Measurements from ENCODE around the gene GSTM5.
"Not testable (repeated sequence)": the region's sequence is repeated elsewhere in the genome, so short reads cannot be mapped to it uniquely, and the experiment has no call there.

Gene GSTM5

DNA sequence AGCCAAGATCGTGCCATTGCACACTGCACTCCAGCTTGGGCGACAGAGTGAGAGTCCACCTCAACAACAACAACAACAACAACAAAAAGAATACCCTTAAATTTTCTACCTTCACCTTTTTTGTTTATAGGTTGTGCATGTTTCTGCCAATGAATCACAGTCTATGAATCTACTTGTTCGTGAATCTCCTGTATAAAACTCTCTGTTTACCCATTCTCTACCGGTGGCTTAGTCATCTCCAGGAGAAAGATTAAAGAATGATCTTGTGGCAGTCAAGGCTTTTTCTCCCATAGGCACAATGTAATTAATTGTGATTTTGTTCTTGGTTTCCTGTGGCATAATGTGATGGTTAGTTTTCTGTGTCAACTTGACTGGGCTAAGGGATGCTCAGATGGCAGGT is 14.2 kb upstream of the GSTM5 start:
- not testable (repeated sequence) for FAIRE-seq

DNA sequence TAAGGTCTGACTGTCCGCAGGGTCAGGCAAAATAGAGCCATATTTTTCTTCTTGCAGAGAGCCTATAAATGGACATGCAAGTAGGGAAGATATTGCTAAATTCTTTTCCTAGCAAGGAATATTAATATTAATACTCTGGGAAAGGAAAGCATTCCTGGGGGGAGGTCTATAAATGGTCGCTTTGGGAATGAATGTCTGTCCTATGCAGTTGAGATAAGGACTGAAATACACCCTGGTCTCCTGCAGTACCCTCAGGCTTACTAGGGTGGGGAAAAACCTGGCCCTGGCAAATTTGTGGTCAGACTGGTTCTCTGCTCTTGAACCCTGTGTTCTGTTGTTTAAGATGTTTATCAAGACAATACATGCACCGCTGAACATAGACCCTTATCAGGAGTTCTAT is 9.1 kb upstream of the GSTM5 start:
- not testable (repeated sequence) for FAIRE-seq

DNA sequence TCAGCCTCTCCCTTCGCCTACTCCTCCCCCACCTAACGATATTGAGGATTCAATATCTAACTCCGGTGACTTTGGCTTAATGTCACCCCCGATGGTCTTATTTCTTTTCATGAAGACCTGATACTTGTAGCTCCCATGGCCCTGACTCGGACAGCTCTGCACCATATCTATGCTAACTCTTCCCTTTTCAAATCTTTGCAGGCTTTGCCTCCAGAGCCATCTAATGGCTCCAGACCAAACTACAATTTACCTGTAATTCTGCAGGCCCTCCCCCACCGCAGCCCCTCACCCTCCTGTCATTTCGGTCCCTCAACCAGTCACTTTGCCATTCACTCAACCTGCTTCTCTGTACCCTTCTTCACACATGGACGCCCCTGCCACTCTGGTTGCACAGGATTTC is 7.9 kb upstream of the GSTM5 start:
- FAIRE-seq = no peak

DNA sequence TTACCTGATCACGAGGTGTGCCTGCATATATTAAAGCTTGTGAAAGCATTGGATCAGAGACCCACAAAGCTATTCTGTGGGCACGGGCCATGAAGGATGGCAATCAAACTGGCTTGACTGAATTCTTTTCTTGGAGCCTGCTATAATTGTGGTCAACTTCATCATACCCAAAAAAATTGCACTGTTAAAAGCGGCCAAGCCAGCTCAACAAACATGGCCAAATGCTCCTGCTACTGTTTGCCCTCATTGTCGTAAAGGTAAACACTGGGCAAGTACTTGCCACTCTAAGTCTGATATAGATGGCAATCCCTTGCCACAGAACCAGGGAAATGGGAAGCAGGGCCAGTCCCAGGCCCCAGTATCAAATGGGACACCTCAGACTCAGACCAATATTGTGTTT is 6.6 kb upstream of the GSTM5 start:
- FAIRE-seq = no peak

DNA sequence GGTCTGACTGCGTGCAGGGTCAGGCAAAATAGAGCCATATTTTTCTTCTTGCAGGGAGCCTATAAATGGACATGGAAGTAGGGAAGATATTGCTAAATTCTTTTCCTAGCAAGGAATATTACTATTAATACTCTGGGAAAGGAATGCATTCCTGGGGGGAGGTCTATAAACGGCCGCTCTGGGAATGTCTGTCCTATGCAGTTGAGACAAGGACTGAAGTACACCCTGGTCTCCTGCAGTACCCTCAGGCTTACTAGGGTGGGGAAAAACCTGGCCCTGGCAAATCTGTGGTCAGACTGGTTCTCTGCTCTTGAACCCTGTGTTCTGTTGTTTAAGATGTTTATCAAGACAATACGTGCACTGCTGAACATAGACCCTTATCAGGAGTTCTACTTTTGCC is 3.1 kb upstream of the GSTM5 start:
- not testable (repeated sequence) for FAIRE-seq

DNA sequence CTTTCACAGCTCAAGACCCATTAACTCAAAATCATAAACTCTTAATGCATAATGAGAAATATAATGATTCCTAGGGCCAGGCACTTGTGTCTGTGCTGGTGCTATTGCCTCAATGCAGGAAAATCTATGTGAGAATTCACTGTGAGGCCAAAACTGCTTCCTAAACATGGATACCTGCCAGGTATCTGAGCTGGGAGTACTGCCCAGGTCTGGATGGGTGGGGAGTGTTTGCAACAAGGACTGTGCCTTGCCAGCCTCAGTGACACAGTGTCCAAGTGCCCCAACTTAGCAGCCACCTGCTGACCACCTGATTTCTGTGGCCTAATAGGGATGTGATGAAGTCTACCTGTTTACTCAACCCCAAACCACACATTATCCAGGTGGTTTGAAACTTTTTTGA is 2.2 kb upstream of the GSTM5 start:
- FAIRE-seq = not testable (repeated sequence)

DNA sequence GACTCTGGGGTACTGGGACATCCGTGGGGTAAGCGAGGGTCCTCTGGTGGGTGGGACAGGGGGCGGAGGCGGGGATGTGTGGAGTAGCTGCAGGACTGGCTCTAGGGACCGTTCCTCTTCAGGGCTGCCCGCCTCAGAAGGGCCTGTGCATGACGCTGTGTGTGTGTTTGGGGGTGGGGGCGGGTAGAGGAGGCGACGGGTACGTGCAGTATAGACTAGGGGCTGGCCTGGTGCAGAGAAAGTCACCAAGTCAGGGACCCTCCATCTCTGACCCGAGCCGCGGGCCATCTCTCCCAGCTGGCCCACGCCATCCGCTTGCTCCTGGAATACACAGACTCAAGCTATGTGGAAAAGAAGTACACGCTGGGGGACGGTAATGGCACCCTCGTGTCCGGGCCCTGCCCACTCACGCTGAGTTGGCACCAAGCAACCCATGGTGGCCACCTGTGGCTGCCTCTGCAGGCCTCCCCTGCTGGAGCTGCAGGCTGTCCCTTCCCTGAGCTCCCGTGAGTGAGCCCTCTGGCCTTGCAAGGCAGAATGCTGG is 342 bp downstream of the GSTM5 start:
- no peak for FAIRE-seq

DNA sequence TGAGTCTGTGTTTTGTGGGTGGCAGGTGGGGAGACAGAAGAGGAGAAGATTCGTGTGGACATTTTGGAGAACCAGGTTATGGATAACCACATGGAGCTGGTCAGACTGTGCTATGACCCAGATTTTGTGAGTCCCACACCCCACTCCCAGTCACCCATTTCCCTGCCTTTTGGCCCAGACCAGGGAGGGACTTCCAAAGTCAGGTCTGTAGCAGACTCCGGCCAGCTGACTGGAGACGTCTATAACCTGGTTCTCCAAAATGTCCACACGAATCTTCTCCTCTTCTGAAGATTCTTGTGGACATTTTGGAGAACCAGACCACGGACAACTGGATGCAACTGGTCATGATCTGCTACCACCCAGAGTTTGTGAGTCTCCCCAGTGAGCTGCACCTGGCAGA is 1.6 kb downstream of the GSTM5 start:
- no peak for FAIRE-seq

DNA sequence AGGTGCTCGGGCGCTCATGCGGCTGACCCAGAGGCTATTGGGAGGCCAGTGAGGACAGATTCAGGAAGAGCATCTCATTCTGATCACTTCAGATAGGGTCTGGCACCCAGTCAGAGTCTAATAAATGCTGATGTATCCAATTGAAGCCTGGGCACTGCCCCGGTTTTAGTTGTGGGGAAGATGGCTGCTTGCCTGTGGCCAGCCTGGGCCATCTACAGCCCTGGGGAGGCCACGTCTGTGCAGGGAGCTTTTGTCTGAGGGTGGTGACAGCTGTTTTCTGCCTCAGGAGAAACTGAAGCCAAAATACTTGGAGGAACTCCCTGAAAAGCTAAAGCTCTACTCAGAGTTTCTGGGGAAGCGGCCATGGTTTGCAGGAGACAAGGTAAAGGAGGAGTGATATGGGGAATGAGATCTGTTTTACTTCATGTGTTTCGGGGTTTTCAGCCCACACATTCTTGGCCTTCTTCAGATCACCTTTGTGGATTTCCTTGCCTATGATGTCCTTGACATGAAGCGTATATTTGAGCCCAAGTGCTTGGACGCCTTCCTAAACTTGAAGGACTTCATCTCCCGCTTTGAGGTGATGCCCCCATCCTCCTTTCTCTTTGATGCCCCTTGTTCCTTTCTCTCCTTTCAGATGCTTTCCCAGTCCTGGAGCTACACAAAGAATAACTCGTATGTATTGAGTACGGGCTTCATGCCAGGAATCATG is 2.8 kb downstream of the GSTM5 start:
- FAIRE-seq = no peak

DNA sequence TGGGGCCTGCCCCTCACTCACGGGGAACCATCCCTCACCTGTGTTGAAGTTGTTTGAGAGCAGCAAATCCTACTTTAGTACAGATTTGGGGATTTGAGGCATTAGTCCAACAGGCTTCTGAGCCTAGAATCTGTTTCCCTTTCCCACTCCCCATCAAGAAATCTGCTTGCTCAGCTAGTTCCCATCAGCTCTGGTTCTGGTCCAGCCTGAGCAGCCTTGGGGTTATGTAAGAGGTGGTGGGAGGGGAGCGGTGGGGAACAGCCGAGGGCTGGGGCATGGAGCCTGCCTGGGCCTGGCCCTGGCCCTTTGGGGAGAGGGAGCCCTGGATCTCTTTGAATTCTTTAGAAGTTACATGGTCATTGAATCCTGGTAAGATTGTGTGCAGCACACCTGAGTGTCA is 4.1 kb downstream of the GSTM5 start:
- FAIRE-seq = no peak

DNA sequence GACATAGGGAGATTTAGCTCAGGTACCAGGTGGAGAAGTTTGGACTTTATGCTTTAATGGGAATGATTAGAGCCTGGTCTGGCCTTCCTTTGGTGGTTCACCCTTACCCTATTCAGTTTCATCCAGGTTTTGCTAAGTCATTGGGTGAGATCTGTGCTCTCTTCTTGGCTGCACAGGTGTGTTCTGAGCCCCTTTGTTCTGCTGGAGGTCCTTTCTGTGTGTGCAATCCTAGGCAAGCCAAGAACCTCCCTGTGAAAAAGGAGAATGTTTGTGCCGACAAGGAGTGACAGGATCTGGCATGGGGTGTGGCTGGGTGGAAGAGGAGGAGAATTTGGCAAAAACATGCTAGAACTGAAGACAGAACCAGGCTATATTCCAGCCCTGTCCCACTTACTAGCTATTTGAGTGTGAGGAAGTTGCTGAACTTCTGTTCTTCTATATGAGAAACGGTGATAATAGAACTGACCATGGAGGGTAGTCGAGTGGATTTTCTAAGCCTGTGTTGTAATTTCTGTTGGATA is 4.6 kb downstream of the GSTM5 start:
- no peak for FAIRE-seq

DNA sequence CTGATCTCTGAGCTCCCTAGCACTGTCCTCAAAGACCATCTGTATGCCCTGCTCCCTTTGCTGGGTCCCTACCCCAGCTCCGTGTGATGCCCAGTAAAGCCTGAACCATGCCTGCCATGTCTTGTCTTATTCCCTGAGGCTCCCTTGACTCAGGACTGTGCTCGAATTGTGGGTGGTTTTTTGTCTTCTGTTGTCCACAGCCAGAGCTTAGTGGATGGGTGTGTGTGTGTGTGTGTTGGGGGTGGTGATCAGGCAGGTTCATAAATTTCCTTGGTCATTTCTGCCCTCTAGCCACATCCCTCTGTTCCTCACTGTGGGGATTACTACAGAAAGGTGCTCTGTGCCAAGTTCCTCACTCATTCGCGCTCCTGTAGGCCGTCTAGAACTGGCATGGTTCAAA is 5.7 kb downstream of the GSTM5 start:
- no peak for FAIRE-seq

DNA sequence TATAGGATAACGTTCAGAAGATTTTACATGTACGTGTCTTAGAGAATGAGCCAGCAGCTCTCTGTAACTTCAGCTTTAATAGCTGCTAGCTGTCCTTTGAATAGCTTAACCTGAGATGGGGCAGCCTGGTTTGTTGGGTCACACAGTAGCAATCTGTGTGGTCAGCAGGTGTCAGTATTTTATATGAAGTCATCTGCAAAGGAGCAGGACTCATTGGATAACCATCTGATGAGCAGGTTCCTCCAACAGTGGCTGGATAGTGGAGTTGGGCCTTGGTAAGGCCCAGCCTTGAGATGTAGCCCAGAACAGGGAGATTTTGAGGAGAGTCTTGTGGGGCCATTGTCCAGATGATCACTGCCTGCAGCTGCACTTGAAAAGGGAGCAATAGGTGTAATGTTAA is 6.4 kb downstream of the GSTM5 start:
- no peak for FAIRE-seq

DNA sequence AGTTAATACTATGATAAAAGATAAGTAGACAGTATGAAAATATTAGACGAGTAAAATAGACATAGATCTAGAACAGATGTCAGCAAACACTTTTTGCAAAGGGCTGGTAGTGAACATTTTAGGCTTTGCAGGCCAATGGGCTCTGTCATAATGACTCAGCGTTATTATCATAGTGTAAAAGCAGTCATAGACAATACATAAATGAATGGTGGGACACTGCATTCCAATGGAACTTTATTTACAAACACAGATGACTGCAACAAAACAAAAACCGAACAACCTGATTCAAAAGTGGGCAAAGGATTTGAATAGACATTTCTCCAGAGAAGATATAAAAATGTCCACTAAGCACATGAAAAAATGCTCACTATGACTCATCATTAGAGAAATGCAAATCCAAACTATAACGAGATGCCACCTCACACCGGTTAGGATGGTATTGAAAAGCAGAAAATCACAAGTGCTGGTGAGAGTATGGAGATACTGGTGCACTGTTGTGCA is 7.3 kb downstream of the GSTM5 start:
- no peak for FAIRE-seq

DNA sequence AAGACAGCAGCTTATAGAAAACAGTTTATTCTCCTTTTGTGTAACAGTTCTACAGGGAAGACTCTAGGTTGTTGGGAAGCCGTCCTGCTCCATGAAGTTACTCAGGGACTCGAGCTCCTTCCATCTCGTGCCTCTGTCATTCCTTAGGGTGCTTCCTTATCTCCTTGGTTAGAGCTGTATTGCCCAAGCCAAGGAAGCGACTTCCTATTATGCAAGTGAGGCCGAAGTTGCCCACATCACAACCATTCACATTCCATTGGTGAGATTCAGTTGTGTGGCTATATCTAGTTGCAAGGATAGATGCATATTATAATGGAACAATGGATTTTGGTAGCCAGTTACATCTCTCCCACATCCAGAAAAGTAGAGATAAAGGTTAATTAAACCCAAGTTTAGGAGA is 9.0 kb downstream of the GSTM5 start:
- no peak for FAIRE-seq

DNA sequence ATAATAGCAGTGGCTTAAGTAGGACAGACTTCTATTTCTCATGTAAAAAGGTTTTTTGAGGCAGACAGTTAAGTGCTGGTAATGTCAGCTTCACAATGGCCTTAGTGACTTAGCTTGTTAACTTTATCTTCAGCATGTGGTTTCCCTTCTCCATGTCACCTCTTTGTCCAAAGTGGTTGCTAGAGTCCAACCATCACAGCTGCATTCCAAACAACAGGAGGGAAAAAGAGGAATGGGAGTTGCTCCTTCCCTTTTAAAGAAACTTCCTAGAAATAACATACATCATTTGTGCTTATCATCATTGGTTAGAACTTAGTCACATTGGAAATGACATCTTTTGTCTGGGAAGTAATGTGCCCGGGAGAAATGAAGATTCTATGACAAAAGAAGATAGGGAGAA is 9.9 kb downstream of the GSTM5 start:
- no peak for FAIRE-seq

DNA sequence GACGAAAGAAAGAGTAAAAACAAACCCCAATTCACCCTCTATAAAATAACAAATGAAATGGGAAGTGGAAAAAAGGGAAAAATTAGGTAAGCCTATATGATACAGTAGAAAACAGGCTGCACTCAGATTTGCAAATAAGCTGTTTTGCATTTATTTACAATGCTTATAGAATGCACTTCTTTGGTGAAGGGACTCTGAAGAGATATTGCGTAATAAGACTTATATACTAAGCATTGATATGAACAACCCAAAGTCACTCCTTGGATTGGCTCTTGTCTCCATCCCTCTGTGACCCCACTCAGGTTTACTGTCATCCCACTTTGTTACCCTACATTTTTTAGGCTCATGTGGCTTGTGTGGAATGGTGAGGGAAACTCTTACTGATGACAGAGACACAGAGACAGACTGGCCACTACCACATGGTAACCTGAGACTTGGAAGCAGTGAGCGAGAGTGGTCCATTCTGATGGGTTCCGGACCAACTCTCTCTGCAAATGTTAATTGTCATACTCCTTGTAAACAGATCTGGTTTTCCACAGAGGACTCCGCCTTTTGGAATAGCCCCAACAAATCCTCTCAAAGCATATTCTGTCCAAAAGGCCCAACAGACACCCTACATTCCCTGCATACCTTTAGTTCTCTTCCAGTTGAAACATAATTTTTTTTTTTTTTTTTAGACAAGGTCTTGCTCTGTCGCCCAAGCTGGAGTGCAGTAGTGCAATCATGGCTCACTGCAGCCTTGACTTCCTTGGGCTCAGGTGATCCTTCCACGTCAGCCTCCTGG is 11.0 kb downstream of the GSTM5 start:
- FAIRE-seq = no peak

DNA sequence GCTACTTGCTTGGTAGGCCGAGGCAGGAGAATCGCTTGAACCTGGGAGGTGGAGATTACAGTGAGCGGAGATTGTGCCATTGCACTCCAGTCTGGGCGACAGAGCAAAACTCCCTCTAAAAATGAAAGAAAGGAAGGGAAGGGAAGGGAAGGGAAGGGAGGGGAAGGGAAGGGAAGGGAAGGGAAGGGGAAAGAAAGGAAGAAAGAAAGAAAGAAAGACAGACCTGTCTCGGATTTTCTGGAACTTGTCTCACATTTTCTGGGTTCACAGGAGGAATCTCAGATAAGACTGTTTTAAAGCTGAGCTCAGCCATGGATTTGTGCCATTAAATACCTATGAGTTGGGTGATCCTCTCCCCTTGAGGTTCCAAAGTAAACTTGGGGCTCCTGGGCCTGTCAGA is 12.9 kb downstream of the GSTM5 start:
- no peak for FAIRE-seq

DNA sequence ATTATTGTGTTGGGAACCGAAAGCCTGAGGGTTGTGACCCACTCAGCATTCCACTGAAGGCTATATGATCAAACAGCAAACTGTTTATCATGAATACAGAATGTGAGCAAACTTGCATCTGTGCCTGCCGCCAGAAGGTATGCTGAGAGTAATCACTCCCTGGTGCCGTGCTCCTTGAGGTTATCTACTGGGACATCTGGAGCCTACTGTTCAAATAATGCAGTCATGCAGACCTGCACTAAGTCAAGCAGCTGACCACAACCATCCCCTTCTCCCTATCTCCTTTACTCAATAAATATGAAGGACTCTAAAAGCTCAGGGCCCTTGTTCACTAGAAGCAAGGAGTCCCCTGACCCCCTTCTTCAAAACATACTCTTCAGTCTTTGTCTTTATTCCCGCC is 13.5 kb downstream of the GSTM5 start:
- no peak for FAIRE-seq

DNA sequence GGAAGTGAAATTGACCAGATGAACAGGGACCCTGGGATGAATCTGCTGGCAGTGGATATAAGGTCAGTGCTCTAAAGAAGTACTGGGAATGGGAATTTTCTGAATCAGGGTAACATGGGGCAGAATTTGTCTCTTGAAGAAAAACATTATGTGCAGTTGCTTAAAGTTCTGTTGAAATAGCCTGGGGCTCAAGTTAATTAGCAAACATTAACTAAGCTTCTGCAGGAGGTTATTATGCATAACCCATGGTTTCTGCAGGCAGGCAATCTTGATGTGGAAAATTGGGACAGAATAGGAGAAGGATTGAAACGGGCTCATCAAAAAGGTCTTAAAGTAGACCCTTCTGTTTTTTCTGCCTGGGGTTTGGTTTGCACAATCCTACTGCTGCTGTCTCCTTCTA is 14.0 kb downstream of the GSTM5 start:
- FAIRE-seq = no peak

DNA sequence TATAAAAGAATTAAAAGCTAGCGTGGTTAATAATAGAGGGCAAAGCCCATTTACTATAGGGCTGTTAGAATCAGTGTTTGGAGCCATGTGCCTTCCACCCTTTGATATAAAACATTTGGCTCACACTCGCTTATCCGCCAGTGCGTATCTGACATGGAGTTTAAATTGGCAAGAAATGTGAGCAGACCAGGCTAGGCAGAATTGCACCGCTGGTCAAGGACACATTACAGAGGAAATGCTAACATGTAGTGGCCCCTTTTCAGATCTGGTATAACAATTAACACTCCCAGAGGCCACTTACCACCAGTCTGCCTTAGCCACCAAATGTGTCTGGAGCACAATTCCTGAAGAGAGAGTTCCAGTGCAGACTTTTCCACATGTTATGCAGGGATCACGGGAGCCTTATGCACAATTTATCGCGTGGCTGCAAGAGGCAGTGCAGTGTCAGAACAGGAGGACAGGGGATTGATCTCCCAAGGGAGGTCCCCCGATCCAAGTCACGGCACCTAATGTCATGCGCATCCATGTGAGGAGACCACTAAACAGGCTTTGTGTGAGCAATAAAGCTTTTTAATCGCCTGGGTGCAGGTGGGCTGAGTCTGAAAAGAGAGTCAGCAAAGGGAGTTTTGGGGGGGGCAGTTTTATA is 14.8 kb downstream of the GSTM5 start:
- FAIRE-seq = no peak

DNA sequence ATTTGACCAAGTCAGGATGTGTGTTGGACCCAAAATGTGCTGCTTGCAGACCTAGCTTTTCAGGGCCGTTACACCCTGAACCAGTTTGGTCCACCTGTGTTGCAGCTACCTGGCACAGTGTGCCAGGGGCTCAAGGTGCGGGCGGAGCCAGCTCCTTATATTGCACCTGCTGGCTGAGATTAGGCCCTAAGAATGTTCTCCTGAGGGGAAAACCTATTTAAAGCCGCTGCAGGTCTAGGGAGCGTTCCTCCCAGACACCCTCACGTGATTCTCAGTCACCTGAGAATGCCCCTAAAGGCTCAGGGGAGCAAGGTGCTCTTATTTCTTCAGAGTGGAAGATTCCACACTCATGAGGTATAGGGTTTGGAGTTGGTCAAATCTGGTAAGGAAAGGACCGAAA is 16.8 kb downstream of the GSTM5 start:
- no peak for FAIRE-seq

DNA sequence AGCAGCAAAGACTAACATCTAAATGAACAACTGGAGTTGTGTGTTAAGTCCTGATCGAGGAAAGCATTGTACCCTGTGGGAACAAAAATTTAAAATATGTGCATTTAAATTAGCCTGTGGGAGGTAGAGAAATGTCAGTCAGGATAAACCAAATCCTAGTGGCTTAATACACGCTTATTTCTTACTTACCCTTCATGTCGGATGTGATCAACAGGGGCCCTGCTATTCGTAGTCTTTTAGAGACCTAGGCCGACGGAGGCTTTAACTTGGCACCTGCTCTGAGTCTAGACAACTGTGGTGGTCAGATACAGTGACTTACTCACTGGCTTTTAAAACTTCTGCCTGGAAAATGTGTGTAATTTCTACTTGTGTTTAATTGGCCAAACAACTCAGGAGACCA is 18.6 kb downstream of the GSTM5 start:
- no peak for FAIRE-seq
